Measurements from ENCODE around the gene HYCC1.
"Not testable (repeated sequence)": the region's sequence is repeated elsewhere in the genome, so short reads cannot be mapped to it uniquely, and the experiment has no call there.

The HYCC1 gene

DNA sequence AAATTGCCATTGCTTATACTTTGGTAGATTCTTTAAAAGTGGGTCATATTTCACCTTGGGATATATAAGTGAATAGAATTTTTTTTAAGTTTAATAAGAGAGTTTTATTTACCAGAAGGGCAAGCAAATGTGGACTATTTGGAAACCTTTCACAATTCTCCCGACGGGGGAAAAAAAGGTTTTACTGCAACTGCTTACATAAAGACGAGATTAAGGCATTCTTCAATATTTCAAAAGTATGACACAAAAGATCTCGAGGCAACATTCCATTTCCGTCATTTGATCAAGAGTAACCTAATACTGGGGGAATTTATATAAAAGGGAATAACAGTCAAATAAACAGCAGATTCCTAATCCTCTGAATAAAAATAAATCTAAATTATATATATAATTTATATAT, 28.5 kb downstream of the HYCC1 start:
- no peak for DNase-seq
- no peaks in the 10 kb centered on the region for H3K27me3 Mint-ChIP-seq
- H3K36me3 Mint-ChIP-seq, result peaks cover 40% of the 10 kb centered on the region
- H3K4me3 Mint-ChIP-seq, result no peak overlapping the region
- no peak overlapping the region for H3K27ac Mint-ChIP-seq
- H3K9me3 Mint-ChIP-seq, result no peaks in the 10 kb centered on the region
- H3K4me1 Mint-ChIP-seq, result peaks cover 4% of the 10 kb centered on the region
- CTCF ChIA-PET, result no interaction called here

DNA sequence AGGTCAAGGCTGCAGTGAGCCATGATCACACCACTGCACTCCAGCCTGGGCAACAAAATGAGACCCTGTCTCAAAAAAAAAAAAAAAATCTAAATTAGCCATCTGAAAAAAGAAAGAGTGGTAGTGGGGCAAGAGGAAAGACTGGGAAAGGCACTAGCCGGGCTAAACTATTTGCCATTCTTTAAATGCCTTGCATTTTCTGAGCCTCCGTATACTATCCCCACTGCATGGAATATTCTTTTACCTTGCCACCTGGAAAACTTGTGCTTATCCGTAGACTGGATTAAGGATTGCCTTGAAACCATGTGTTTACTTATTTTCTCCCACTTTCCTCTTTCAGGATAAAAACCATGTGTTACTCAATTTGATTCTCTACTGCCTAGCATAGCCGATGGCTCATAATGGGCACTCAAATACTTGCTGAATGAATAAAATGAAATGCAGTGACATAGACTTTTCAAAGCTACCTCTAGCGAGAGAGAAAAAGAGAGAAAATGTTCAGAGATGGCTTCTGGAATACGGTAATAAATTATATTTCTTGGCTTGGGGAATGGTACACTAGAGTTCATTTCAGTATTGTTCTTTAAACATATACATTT, 30.6 kb downstream of the HYCC1 start:
- no peak for DNase-seq
- no peaks in the 10 kb centered on the region for H3K9me3 Mint-ChIP-seq
- H3K4me3 Mint-ChIP-seq, result no peak overlapping the region
- H3K4me1 Mint-ChIP-seq, result no peaks in the 10 kb centered on the region
- H3K27ac Mint-ChIP-seq, result no peak overlapping the region
- no peaks in the 10 kb centered on the region for H3K27me3 Mint-ChIP-seq
- CTCF ChIA-PET, result interaction anchor here (1.3 kb wide), 1 partner anchor 11 kb away, joined by 4 read pairs; no protein-coding TSS in a partner anchor
- H3K36me3 Mint-ChIP-seq, result peaks cover 28% of the 10 kb centered on the region

DNA sequence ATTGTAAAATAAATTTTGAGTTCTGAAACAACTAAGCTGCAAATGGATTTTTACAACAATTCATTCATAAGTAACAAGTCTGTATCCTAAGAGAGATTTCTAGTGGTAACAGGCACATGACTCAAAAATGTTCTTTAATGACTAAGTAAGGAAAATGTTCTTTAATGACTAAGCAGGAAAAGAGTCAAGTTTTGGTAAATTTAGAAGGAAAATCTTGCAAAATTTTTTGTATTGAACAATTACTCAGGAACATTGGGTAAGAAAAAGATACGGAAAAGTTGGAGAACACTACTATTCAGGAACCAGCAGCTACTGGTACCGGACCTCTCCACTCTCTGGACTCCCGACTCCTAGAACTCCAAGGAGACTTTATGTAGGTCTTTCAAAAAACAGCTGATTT, 33.5 kb downstream of the HYCC1 start:
- Mint-ChIP-seq H3K9me3 (no peaks in the 10 kb centered on the region), H3K36me3 (peaks cover 38% of the 10 kb centered on the region), H3K4me3 (no peak overlapping the region), H3K4me1 (no peaks in the 10 kb centered on the region), H3K27ac (no peak overlapping the region), H3K27me3 (no peaks in the 10 kb centered on the region)
- CTCF ChIA-PET, result no interaction called here
- DNase-seq, result no peak

DNA sequence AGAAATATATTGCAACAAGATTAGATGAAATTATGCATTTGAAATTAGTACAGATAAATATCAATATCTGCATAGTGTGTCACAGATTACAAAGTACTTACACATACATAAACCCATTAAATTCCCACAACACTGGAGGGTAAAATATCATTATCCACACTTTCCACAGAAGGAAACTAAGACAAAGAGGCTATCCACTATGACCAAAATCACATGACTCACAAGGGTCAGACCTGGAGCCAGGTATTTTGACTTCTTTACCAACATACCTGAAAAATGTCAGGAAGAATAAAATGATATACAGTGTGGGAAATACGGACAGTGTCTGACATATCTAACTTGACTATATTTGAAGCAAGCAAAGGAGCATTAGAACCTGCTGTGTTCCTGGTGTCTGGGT, 34.1 kb downstream of the HYCC1 start:
- H3K9me3 Mint-ChIP-seq, result no peaks in the 10 kb centered on the region
- H3K27me3 Mint-ChIP-seq, result no peaks in the 10 kb centered on the region
- H3K4me1 Mint-ChIP-seq, result no peaks in the 10 kb centered on the region
- no peak overlapping the region for H3K27ac Mint-ChIP-seq
- CTCF ChIA-PET, result no interaction called here
- H3K36me3 Mint-ChIP-seq, result peaks cover 39% of the 10 kb centered on the region
- DNase-seq, result no peak
- H3K4me3 Mint-ChIP-seq, result no peak overlapping the region

DNA sequence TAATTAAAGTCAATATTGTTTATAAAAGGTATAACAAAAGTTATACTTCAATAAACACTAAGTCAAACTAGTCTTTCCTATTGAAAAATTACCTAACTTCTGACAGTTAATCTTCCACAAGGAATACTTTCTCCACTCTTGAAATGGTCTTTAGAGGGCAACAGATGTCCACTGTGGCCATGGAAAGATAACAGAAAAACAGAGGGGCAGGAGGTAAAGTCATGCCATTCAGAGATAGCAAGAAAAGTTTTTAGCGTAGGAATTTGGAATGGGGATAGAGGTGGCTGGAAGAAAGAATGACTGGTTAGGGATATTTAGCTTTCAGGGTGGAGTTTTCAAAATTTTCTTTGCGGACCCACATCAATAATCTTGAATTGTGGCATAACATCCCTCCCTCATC, 34.7 kb downstream of the HYCC1 start:
- DNase-seq, result no peak
- no peak overlapping the region for H3K4me3 Mint-ChIP-seq
- H3K9me3 Mint-ChIP-seq, result no peaks in the 10 kb centered on the region
- no peak overlapping the region for H3K27ac Mint-ChIP-seq
- CTCF ChIA-PET, result no interaction called here
- peaks cover 38% of the 10 kb centered on the region for H3K36me3 Mint-ChIP-seq
- H3K27me3 Mint-ChIP-seq, result no peaks in the 10 kb centered on the region
- no peaks in the 10 kb centered on the region for H3K4me1 Mint-ChIP-seq

DNA sequence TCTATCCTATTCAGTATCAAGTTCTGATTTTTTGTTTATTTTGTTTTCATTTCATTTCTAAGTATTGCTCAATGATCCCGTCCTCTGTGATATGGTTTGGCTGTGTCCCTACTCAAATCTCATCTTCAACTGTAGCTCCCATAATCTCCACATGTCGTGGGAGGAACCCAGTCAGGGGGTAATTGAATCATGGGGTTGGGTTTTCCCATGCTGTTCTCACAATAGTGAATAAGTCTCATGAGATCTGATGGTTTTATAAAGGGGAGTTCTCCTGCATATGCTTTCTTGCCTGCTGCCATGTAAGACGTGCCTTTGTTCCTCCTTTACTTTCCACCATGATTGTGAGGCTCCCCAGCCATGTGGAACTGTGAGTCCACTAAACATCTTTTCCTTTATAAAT, 39.3 kb downstream of the HYCC1 start:
- H3K4me3 Mint-ChIP-seq, H3K9me3 Mint-ChIP-seq, H3K27me3 Mint-ChIP-seq, H3K27ac Mint-ChIP-seq, CTCF ChIA-PET, H3K4me1 Mint-ChIP-seq, DNase-seq: not testable (repeated sequence)
- peaks cover 41% of the 10 kb centered on the region for H3K36me3 Mint-ChIP-seq

DNA sequence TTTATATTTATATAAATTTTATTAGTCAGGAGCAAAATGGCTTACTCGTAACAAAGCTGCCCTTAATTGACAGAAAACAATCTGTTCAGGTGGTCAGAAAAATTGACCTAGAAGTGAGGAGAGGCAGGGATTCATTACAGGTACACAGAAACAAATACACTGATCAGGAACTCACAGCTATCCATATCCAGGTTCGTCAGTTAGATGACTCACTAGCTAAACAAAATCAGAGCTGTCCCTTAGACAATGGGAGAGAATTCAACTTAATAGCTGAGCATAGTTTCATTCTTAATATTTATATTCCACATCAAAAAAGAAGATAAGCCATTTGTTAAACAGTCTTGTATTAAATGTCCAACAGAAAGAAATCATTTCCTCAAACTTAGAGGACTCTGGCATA, 41.7 kb downstream of the HYCC1 start:
- no peak overlapping the region for H3K4me3 Mint-ChIP-seq
- CTCF ChIA-PET, result interaction anchor here (1.1 kb wide), 1 partner anchor 10 kb away, joined by 3 read pairs; no protein-coding TSS in a partner anchor
- no peaks in the 10 kb centered on the region for H3K27me3 Mint-ChIP-seq
- peaks cover 47% of the 10 kb centered on the region for H3K36me3 Mint-ChIP-seq
- no peak overlapping the region for H3K27ac Mint-ChIP-seq
- no peak for DNase-seq
- no peaks in the 10 kb centered on the region for H3K4me1 Mint-ChIP-seq
- H3K9me3 Mint-ChIP-seq, result no peaks in the 10 kb centered on the region

DNA sequence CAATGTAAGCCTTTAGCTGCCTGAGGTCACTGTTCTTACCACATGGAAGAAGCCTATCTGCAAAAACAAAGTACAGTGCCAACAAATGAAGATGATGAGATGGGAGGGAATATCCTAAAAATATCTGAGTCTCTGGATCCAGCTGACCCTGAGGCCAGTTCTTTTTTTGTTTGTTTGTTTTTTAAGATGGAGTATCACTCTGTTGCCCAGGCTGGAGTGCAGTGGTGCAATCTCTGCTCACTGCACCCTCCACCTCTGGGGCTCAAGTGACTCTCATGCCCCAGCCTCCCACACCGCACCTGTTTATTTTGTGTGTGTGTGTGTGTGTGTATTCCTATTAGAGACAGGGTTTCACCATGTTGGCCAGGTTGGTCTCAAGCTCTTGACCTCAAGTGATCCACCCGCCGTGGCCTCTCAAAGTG, 44.9 kb downstream of the HYCC1 start:
- CTCF ChIA-PET, result no interaction called here
- H3K4me1 Mint-ChIP-seq, result no peaks in the 10 kb centered on the region
- no peaks in the 10 kb centered on the region for H3K9me3 Mint-ChIP-seq
- no peak overlapping the region for H3K27ac Mint-ChIP-seq
- no peak overlapping the region for H3K4me3 Mint-ChIP-seq
- H3K36me3 Mint-ChIP-seq, result peaks cover 36% of the 10 kb centered on the region
- H3K27me3 Mint-ChIP-seq, result no peaks in the 10 kb centered on the region
- DNase-seq, result no peak
